ENCODE measurements around the gene FGF18. TPM values are rescaled to one million over a fixed set of nuclear protein-coding genes. Genes with fewer than 3 reads are reported as not detected.
"Not testable (repeated sequence)": the region's sequence is repeated elsewhere in the genome, so short reads cannot be mapped to it uniquely, and the experiment has no call there.

Gene FGF18
- total and polyA plus RNA-seq, 4 donors, result 0.08 TPM; not detected in 3

GRCh38 chr5:171412186-171412585, 7.3 kb upstream of the FGF18 start:
- 96% methylated on average over 5 of the region's 5 CpGs for WGBS
- TF ChIP-seq FOXA1 (IDR thresholded peaks at IDR 0.05) (no peak), HNF4G (IDR thresholded peaks at IDR 0.05) (no peak), EGR1 (IDR thresholded peaks at IDR 0.05; ENCODE audit: low read depth in 2 of 2) (no peak), ZBTB33 (IDR thresholded peaks at IDR 0.05) (no peak), HNF4A (conservative IDR thresholded peaks at IDR 0.05) (no peak), FOXA2 (IDR thresholded peaks at IDR 0.05) (no peak), GABPA (IDR thresholded peaks at IDR 0.05 in 1 of 2, conservative IDR thresholded peaks at IDR 0.05 in 1 of 2) (no peak)
- Histone ChIP-seq H3K4me1 (ENCODE audit: control insufficient read depth in 4 of 4, insufficient read depth in 4 of 4, low read length in 3 of 4) (peaks cover 0 to 2% (median 0%) of the 10 kb centered on the region in 4 donors), H3K4me3 (ENCODE audit: low read depth in 1 of 3, low read length in 3 of 3) (no peak overlapping the region), H3K9ac (ENCODE audit: low read depth in 1 of 2, low read length in 2 of 2) (no peak overlapping the region), H3K27me3 (ENCODE audit: control insufficient read depth in 4 of 4, insufficient read depth in 4 of 4, low read length in 3 of 4) (no peaks in the 10 kb centered on the region), H3K36me3 (ENCODE audit: control insufficient read depth in 4 of 4, insufficient read depth in 3 of 4, low read depth in 1 of 4, low read length in 3 of 4) (peaks cover 7 to 46% (median 31%) of the 10 kb centered on the region in 4 donors), H3K9me3 (ENCODE audit: control insufficient read depth in 4 of 4, low read length in 3 of 4) (no peaks in the 10 kb centered on the region), H3K27ac (ENCODE audit: low read depth in 1 of 2, low read length in 2 of 2) (no peak overlapping the region)
- no peak for DNase-seq (ENCODE audit: low spot score)

- H3K27ac ChIP-seq (ENCODE audit: low read depth in 1 of 2, low read length in 2 of 2), result no peak overlapping the region
- H3K9ac ChIP-seq (ENCODE audit: low read depth in 1 of 2, low read length in 2 of 2), result no peak overlapping the region
- TF ChIP-seq TAF1 (conservative IDR thresholded peaks at IDR 0.05) (no peak), FOXA2 (IDR thresholded peaks at IDR 0.05) (no peak), RXRA (IDR thresholded peaks at IDR 0.05) (no peak), HNF4G (IDR thresholded peaks at IDR 0.05) (no peak), EGR1 (IDR thresholded peaks at IDR 0.05; ENCODE audit: low read depth in 2 of 2) (no peak), YY1 (IDR thresholded peaks at IDR 0.05) (no peak), ATF3 (IDR thresholded peaks at IDR 0.05) (no peak), NR2F2 (IDR thresholded peaks at IDR 0.05) (no peak), REST (IDR thresholded peaks at IDR 0.05) (no peak), SP1 (IDR thresholded peaks at IDR 0.05) (no peak), FOXA1 (IDR thresholded peaks at IDR 0.05) (no peak), GABPA (IDR thresholded peaks at IDR 0.05 in 1 of 2, conservative IDR thresholded peaks at IDR 0.05 in 1 of 2) (no peak), MAX (IDR thresholded peaks at IDR 0.05) (no peak), CTCF (IDR thresholded peaks at IDR 0.05; ENCODE audit: low read depth, low read length, missing input control) (no peak)
- H3K9me3 ChIP-seq (ENCODE audit: control insufficient read depth in 4 of 4, low read length in 3 of 4), result no peaks in the 10 kb centered on the region
- H3K4me1 ChIP-seq (ENCODE audit: control insufficient read depth in 4 of 4, insufficient read depth in 4 of 4, low read length in 3 of 4), result peaks cover 0 to 2% (median under 1%) of the 10 kb centered on the region in 4 donors
- H3K27me3 ChIP-seq (ENCODE audit: control insufficient read depth in 4 of 4, insufficient read depth in 4 of 4, low read length in 3 of 4), result no peaks in the 10 kb centered on the region
- DNase-seq (ENCODE audit: low spot score), result no peak
- H3K36me3 ChIP-seq (ENCODE audit: control insufficient read depth in 4 of 4, insufficient read depth in 3 of 4, low read depth in 1 of 4, low read length in 3 of 4), result peaks cover 6 to 35% (median 24%) of the 10 kb centered on the region in 4 donors
- 94% methylated on average over 3 of the region's 3 CpGs for WGBS
- no peak overlapping the region for H3K4me3 ChIP-seq (ENCODE audit: low read depth in 1 of 3, low read length in 3 of 3)
These were observed 6.1 kb upstream of the FGF18 start for GRCh38 chr5:171413153-171413910.

GRCh38 chr5:171413993-171414392, 5.5 kb upstream of the FGF18 start:
- peaks cover 4 to 28% (median 17%) of the 10 kb centered on the region in 4 donors for H3K36me3 ChIP-seq (ENCODE audit: control insufficient read depth in 4 of 4, insufficient read depth in 3 of 4, low read depth in 1 of 4, low read length in 3 of 4)
- WGBS, result 94% methylated on average over 5 of the region's 5 CpGs
- not testable (repeated sequence) for H3K27ac ChIP-seq (ENCODE audit: low read depth in 1 of 2, low read length in 2 of 2); H3K9ac ChIP-seq (ENCODE audit: low read depth in 1 of 2, low read length in 2 of 2); H3K4me3 ChIP-seq (ENCODE audit: low read depth in 1 of 3, low read length in 3 of 3); H3K4me1 ChIP-seq (ENCODE audit: control insufficient read depth in 4 of 4, insufficient read depth in 4 of 4, low read length in 3 of 4); H3K9me3 ChIP-seq (ENCODE audit: control insufficient read depth in 4 of 4, low read length in 3 of 4); DNase-seq (ENCODE audit: low spot score); H3K27me3 ChIP-seq (ENCODE audit: control insufficient read depth in 4 of 4, insufficient read depth in 4 of 4, low read length in 3 of 4)
